NCI-H2196 treated with DMSO at 0.1 percent for 48 hours (cell line): ENCODE results near the gene SIVA1.

Source experiments
- DNase-seq: peaks from one replicate; lab custom pipeline; 2025; ENCODE audit not compliant: unreplicated experiment; lab: John Stamatoyannopoulos, UW

Gene SIVA1

GRCh38 chr14:104805326-104805678, 52.4 kb downstream of the SIVA1 start:
- no peak for DNase-seq

- no peak for DNase-seq
Observed at GRCh38 chr14:104805941-104806624, 53.1 kb downstream of the SIVA1 start.

- no peak for DNase-seq
Observed at GRCh38 chr14:104806625-104807465, 53.9 kb downstream of the SIVA1 start.

- no peak for DNase-seq
Observed at GRCh38 chr14:104808456-104808855, 55.5 kb downstream of the SIVA1 start.
